GM10847 (cell line): ENCODE data around the gene STT3B.

Experiments
- POLR2A ChIP-seq: IDR thresholded peaks from 2 replicates; pipeline ENCODE4 v1.6.1; 2011; ENCODE audit not compliant: insufficient read length; ENCODE audit errors: extremely low read depth

Gene STT3B

DNA sequence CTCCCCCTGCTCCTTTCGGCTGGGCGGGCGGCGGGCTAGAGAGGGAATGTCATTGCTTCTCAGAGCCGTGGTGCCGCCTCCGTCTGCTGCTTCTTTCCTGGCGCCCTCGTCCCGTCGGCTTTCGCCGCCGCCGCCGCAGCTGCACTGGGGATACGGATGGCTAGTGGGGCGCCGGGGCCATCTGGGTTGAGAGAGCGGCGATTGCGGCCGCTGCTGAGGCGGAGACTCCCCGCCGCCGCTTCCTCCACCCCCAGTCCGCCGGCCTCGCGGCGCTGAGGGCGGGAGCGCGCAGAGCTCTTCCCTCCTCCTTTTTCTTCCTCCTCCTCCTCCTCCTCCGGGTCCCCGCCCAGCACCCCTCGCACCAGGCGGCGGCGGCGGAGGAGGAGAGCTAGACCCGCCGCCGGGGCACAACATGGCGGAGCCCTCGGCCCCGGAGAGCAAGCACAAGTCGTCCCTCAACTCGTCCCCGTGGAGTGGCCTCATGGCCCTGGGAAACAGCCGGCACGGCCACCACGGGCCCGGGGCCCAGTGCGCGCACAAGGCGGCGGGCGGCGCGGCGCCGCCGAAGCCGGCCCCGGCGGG, at the start of gene STT3B:
Gene STT3B (plus strand): TSS at position 339 of the 582 bp plus-strand sequence. CDS start 74 bp downstream, at position 413.
- peak; percentile 55 for TF ChIP-seq POLR2A

DNA sequence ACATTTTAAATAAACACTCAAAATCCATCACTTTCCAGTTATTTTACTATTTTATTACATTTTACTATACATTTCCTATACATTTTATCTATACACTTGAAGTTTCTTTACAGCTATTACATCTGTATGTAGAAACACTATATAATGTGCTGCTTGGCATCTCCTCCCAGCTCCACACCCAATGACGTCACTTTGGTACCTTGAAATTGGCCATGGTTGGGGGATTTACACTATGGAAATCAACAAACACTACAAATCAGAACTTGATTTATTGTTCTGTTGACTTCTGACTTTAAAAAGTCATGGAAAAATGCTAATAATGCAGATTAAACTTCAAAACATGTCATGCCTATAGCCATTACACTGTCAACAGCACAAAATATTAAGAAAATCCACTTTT, 48.9 kb upstream of the STT3B start:
- no peak for TF ChIP-seq POLR2A

DNA sequence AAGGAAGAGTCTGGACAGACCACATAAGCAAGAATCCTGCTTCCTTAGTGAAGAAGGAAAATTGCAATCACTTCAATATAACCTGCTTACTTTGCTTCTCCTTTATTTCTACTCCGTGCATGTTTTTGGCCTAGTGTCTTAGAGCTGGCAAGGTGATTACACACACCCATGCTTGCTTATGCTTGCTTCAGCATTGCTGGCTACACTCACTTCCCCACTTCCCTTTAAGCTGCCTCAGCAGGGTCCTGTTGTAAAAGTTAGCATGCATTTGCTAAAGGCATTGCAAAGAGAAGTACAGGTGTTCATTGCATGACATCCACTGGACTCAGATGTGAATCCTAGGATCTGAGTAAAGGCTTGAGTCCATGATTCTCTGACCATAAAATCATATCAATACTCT, 47.5 kb upstream of the STT3B start:
- TF ChIP-seq POLR2A: no peak

DNA sequence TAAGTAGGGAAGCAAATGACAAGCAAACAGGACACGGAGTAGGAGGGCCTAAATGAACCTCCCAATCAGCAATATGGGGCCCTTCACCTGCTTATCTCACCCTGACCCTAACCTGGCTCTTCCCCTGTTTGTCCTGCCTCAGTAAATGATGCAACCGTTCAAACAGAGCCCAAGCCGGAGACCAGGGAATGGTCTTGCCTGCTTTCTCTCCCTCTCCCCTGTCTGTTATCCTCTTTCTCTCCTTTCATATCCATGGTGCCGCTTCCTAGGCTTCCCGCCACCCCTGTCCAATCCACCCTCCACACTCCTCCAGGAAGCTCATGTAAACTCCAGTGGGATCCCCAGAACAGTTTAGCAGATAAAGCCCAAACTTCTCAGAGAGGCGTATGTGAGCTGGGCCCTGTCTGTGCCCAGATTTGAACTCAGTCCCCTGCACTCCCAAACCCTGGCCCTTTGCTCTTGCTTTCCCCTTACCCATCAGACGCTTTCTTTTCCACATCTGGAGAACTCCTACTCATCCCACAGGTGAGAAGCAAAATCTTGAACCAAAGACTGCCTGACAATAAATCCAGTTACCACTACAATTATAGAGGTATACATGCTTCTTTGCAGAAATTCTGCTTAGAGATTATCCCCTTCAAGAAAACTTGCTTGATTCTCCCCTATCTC, 45.7 kb upstream of the STT3B start:
- TF ChIP-seq POLR2A: no peak

DNA sequence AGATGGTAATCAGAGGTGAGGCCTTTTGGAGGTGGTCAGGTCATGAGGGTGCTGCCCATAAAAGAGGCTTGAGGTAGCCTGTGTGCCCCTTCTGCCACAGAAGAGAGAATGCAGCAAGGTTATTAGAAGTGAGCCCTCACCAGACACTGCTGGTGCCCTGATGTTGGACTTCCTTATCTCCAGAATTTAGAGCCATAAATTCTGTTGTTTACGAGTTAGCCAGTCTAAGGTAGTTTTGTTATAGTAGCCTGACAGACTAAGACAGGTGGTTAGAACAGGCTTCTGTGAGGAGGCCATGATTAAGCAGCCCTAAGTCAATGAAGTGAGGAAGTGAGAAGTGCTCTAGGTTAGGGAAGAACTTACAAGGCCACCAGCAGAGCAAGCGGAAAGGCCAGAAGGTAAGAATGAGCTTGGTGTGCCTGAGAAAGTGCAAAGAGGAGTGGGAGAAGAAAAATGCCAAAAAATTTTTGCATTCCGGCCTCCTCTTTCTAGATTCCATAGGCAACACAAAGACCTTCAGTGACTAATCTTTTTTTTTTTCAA, 44.2 kb upstream of the STT3B start:
- TF ChIP-seq POLR2A: no peak

DNA sequence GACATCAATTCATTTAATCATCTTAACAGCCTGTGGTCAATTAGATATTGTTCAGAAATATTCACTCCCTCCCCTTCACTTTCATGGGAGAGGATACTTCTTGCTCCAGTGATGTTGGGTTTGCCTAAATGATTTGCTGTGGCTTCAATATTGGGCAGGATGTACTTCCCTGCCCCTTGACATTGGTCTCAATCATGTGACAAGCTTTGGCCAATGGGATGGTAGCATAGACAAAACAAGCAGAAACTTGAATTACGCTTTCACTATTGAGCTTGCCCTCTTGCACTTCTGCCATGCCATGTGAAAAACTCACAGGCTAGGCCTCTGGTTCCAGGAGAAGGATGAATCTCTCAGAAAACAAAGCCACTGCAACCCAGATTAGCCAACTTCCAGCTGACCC, 42.2 kb upstream of the STT3B start:
- TF ChIP-seq POLR2A: no peak

DNA sequence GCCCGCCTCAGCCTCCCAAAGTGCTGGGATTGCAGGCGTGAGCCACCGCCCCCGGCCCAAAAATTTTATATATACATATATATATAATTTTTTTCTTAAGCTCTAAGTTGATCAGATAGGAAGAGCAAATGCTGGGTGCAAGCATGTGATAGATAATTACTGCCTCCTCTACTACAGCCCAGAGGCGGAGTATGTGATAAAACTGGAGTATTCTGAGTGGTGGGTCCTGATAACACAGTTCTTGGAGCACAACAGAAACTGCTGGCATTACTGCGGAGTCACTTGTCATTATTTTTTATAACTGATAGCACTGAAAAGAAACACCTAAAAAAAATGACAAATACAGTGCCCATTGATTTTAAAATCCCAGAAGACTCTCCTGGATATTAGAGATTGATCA, 41.1 kb upstream of the STT3B start:
- TF ChIP-seq POLR2A: no peak

DNA sequence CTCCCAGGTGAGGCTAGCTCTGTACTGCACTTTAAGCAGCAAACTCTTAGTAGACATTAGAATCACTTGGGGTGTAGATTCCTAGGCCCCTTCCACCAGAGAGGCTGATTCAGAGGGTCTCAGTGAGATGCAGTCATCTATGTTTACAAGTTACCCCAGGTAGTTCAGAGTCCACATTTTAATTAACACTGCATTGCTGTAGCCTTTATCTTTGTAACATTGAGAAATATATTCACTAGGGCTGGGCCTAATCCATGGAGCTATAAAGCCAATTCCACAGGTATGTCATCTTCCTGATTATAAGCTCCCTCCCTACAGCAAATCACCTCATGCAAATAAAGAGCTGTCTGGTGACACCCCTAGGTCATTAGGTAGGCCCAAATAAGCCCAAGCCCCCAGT, 39.6 kb upstream of the STT3B start:
- TF ChIP-seq POLR2A: no peak

DNA sequence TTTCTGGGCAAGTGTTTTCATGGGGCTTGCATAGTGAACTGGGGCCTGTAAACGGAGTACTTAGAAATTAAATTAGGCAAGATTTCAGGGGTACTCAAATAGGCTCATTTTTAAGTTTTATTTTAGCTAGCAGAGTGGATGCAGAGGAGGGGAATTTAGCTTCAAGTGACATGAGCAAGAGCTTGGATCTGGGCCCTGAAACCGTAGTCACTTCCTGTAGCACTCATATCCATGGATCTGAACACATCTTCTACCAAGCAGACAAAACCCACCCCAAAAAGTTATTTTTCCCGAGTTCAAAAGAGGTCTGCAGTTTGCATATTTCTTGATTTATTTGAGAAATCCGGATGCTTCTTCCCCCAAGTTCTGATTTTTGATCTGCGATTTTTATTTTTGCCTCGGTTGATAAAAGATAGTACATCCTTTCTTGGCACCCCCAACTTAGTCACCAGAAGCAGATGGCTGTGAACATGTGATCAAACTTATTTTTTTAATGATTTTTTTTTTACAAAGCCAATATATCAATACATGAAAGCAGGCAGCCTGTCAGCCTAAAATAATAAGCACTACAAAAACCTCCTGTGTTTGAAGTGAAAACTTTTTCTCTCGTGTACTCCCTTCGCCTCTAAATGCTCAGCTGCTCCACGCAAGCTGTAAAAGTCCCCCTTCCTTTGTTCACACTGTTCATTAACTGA, 36.6 kb upstream of the STT3B start:
- no peak for TF ChIP-seq POLR2A

DNA sequence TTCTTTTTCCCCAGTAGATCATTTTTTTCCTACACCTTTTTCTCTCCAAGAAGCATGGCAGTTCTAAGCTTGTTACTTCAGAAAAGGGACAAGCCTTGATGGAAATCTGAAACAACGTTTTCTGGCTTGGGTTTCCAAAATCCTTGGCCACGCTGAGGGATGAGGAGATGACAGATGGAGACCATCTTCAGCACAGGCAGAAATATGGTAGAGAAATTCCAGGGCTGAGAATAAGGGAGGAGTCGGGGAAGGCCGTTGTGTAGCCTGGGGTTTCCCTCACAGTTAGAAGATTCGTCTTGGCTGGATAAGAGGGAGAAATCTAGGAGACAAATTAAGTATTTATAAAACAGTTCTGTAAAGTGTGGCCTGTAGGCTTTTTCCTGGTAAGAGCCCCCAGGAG, 33.9 kb upstream of the STT3B start:
- no peak for TF ChIP-seq POLR2A

DNA sequence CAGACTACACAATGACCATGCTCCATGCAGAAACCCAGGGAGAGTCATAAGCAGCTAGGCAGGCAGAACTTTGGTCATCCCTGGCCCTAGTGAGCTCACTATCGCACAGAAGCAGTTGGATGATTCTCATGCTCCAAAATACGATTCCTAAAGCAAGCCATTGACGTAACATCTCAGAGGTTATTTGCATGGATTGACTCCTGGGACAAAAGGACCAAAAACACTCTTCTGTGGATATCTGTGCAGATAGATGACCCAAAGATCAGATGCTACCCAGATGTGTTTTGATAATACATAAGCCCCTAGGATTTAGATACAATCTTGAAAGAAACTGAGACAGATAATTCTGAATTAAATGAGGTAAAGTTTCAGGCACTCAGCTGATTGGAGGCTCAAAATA, 33.4 kb upstream of the STT3B start:
- TF ChIP-seq POLR2A: no peak

DNA sequence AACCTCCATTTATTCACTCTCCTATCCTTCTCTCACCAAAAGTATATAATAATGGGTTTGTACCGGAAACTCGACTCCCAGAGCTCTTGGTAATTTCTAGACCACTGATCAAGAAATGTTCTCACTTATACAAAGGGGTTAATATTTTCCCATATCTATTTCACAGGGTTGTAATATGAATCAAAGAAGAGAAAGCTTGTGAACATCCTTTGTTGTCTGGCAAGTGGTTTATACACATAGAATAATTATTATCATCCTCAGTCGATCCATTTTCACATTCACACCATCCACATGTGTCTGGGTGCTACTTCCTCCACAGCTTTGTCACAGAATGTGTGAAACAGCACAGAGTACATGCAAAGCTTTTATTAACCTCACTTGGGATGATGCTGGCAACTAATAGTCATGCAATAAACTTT, 29.9 kb upstream of the STT3B start:
- TF ChIP-seq POLR2A: no peak

DNA sequence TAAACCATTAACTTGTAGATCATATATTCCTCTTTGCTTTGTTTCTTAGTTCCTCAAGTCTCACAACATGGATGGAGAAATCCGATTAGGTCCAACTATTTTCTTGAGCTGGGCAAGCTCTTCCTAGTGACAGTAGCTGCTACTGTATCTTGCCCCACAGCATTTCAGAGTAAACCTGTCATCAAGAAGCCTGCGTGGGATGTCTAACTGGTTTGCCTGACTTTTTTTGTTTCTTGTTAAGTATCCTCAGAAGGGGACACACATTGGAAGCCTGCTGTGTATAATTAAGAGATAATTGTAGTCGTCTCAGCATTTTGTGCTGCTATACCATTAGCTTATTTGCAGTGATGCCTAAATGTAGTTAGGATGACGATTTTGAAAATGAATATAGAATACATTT, 29.3 kb upstream of the STT3B start:
- TF ChIP-seq POLR2A: no peak

DNA sequence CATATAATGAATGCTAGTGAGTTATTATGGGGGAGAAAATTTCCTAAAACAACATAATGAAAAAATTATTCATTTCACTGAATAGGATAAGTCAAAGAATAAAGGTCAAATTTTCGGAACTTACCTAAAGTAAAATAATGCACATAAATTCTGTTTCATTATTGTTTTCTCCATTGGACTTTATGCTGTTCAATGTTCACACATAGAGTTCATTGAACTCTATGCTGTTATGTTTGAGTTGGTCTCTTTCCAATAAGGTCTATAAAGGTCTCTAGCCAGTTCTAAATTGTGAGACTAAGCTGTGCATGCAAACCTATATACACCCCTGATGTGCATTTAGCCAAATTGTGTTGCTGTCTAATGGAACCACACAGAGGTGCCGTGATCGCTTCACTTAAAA, 28.5 kb upstream of the STT3B start:
- TF ChIP-seq POLR2A: no peak

DNA sequence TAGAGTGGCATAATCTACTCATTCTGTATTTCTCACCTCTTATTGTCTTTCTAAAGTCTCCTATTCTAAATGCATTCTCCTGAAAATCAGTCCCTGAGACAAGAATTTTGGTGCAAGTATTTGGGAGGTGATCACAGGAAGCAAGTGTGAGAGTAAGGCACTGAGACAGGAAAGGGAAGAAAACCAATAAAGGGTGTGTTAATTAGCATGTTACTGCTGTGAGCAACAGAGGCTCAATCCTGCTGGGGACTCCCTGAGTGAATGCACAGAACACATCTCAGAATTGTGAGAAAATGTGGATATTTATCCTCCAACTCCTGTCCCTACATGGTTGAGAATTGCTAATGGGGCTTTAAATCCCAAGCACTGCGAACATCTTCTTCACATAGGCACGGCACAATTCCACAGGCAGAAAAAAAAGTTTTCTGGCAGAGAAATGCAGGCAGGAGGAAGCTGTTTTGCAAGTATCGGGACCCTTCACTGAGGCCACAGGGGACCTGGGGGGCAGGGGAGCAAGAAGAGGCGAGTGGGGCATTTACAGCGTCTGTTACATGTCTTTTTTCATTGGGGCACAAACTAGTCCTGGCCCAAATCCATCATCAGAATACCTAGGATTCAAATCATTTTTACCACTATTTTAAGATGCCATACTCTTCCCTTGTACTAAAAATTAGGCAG, 27.2 kb upstream of the STT3B start:
- TF ChIP-seq POLR2A: no peak
